Neuronal stem cell (in vitro differentiated cells): ENCODE results near the gene ABCA10.

ENCODE experiments used
- DNase-seq: peaks from one replicate; pipeline ENCODE4 v3.0.0-alpha.2; 2013; ENCODE audit warnings: low spot score
- H2AFZ ChIP-seq: one replicate; pipeline ENCODE4 v1.6.1; 2013; ENCODE audit warnings: mild to moderate bottlenecking, low read length, inconsistent platforms
- H2AK5ac ChIP-seq: 2 replicates; pipeline ENCODE4 v1.6.1; 2013; ENCODE audit warnings: low read depth, mild to moderate bottlenecking, inconsistent platforms, low read length, moderate library complexity, mixed read lengths
- H2BK120ac ChIP-seq: 2 replicates; pipeline ENCODE4 v1.6.1; 2013; ENCODE audit warnings: low read depth, mild to moderate bottlenecking, inconsistent platforms, low read length, moderate library complexity, mixed read lengths
- H2BK12ac ChIP-seq: one replicate; pipeline ENCODE4 v1.6.1; 2013; ENCODE audit warnings: low read length, inconsistent platforms
- H2BK15ac ChIP-seq: 2 replicates; pipeline ENCODE4 v1.6.1; 2013; ENCODE audit warnings: mild to moderate bottlenecking, low read length, inconsistent platforms, mixed read lengths
- H2BK5ac ChIP-seq: one replicate; pipeline ENCODE4 v1.6.1; 2013; ENCODE audit warnings: inconsistent platforms, mild to moderate bottlenecking, low read length, moderate library complexity
- H3K14ac ChIP-seq: one replicate; pipeline ENCODE4 v1.6.1; 2013; ENCODE audit warnings: low read length, inconsistent platforms
- H3K18ac ChIP-seq: 2 replicates; pipeline ENCODE4 v1.6.1; 2013; ENCODE audit warnings: low read length, inconsistent platforms
- H3K23ac ChIP-seq: 2 replicates; pipeline ENCODE4 v1.6.1; 2013; ENCODE audit warnings: low read depth, mild to moderate bottlenecking, mixed read lengths, low read length, inconsistent platforms; ENCODE audit not compliant: poor library complexity
- H3K27ac ChIP-seq: replicated peaks from 3 replicates; pipeline ENCODE4 v1.5.1; 2013; ENCODE audit warnings: low read length, inconsistent platforms
- H3K27me3 ChIP-seq, 3 experiments: 2 replicates each; pipeline ENCODE4 v1.6.1; 2013; ENCODE audit warnings: low read length in 3 of 3, mild to moderate bottlenecking in 2 of 3, inconsistent platforms in 1 of 3, low read depth in 1 of 3, mixed read lengths in 1 of 3, moderate library complexity in 1 of 3; ENCODE audit not compliant: control insufficient read depth in 3 of 3, insufficient read depth in 3 of 3
- H3K36me3 ChIP-seq, 2 donors: replicated peaks in 1 of 2; 2 replicates each; pipeline ENCODE4 v1.6.1; 2013; ENCODE audit warnings: low read length in 2 of 2; ENCODE audit not compliant: control insufficient read depth in 2 of 2, insufficient read depth in 2 of 2
- H3K4ac ChIP-seq: 2 replicates; pipeline ENCODE4 v1.6.1; 2013; ENCODE audit warnings: inconsistent platforms, mild to moderate bottlenecking, low read length, moderate library complexity
- H3K4me1 ChIP-seq, 2 donors: 1 replicate in 1 of 2; 2 replicates in 1 of 2; pipeline ENCODE4 v1.6.1; 2013; ENCODE audit warnings: low read length in 2 of 2, low read depth in 1 of 2; ENCODE audit not compliant: control insufficient read depth in 2 of 2, insufficient read depth in 1 of 2
- H3K4me2 ChIP-seq: one replicate; pipeline ENCODE4 v1.6.1; 2013; ENCODE audit warnings: mild to moderate bottlenecking, low read length, inconsistent platforms; ENCODE audit not compliant: insufficient read depth, poor library complexity, severe bottlenecking
- H3K4me3 ChIP-seq, 2 donors: 2 replicates each; pipeline ENCODE4 v1.5.1; 2013; ENCODE audit warnings: low read length in 2 of 2, mild to moderate bottlenecking in 2 of 2, inconsistent platforms in 1 of 2, moderate library complexity in 1 of 2
- H3K79me1 ChIP-seq: one replicate; pipeline ENCODE4 v1.6.1; 2013; ENCODE audit warnings: low read depth, mild to moderate bottlenecking, inconsistent platforms, low read length, moderate library complexity
- H3K9ac ChIP-seq: one replicate; pipeline ENCODE4 v1.6.1; 2013; ENCODE audit warnings: mild to moderate bottlenecking, low read depth, low read length, inconsistent platforms; ENCODE audit not compliant: poor library complexity
- H3K9me3 ChIP-seq, 2 donors: replicated peaks in 1 of 2; 2 replicates each; pipeline versions ENCODE3 to v1.6.1; 2013; ENCODE audit warnings: low read length in 2 of 2, mild to moderate bottlenecking in 2 of 2, inconsistent platforms in 1 of 2, low read depth in 1 of 2, mixed read lengths in 1 of 2, moderate library complexity in 1 of 2; ENCODE audit not compliant: control insufficient read depth in 2 of 2, insufficient read depth in 1 of 2
- H4K8ac ChIP-seq: one replicate; pipeline ENCODE4 v1.6.1; 2013; ENCODE audit warnings: low read depth, mild to moderate bottlenecking, inconsistent platforms, low read length, moderate library complexity
- H4K91ac ChIP-seq: one replicate; pipeline ENCODE4 v1.6.1; 2013; ENCODE audit warnings: low read length, low read depth, mild to moderate bottlenecking, inconsistent platforms; ENCODE audit not compliant: poor library complexity
- WGBS, 2 donors: extraction: QIAGEN DNeasy Blood & Tissue Kit; methylation state at CpG; one replicate each; pipeline ENCODE4 v1.1.7; 2013; ENCODE audit warnings: missing lambda C conversion rate in 2 of 2, mixed read lengths in 1 of 2; ENCODE audit not compliant: insufficient read length in 2 of 2, insufficient replicate concordance in 1 of 2; ENCODE audit errors: extremely low coverage in 2 of 2; 5-methylcytosine and 5-hydroxymethylcytosine counted together

Gene ABCA10

GRCh38 chr17:69254187-69254586 is 25.6 kb upstream of the ABCA10 start:
- Histone ChIP-seq H3K23ac (no peak overlapping the region), H2BK12ac (no peak overlapping the region), H3K4me3 (no peak overlapping the region), H4K91ac (no peak overlapping the region), H2BK120ac (no peak overlapping the region), H3K36me3 (peaks cover 0 to 53% of the 10 kb centered on the region in 2 donors), H4K8ac (no peak overlapping the region), H3K14ac (no peak overlapping the region), H2AFZ (no peak overlapping the region), H3K9ac (no peak overlapping the region), H2BK15ac (no peak overlapping the region), H3K9me3 (no peaks in the 10 kb centered on the region), H3K4me1 (no peaks in the 10 kb centered on the region), H3K27ac (no peak overlapping the region), H3K79me1 (no peaks in the 10 kb centered on the region), H3K18ac (no peak overlapping the region), H3K4me2 (no peak overlapping the region), H2BK5ac (no peak overlapping the region), H3K27me3 (no peaks in the 10 kb centered on the region), H2AK5ac (no peak overlapping the region), H3K4ac (no peak overlapping the region)
- no peak for DNase-seq
- no CpG with 5 or more reads among the region's 1 CpG for WGBS, 2 donors

GRCh38 chr17:69250641-69251040 is 22.0 kb upstream of the ABCA10 start:
- no peak overlapping the region for H3K4me2 ChIP-seq
- no CpG with 5 or more reads among the region's 4 CpGs for WGBS, 2 donors
- H3K36me3 ChIP-seq = peaks cover 0 to 62% of the 10 kb centered on the region in 2 donors
- no peak overlapping the region for H4K91ac ChIP-seq
- no peak overlapping the region for H2AFZ ChIP-seq
- no peak overlapping the region for H2BK15ac ChIP-seq
- no peak overlapping the region for H3K23ac ChIP-seq
- no peak overlapping the region for H3K27ac ChIP-seq
- no peak for DNase-seq
- H3K4ac ChIP-seq = no peak overlapping the region
- no peak overlapping the region for H2BK12ac ChIP-seq
- no peaks in the 10 kb centered on the region for H3K4me1 ChIP-seq
- no peak overlapping the region for H3K9ac ChIP-seq
- H3K18ac ChIP-seq = no peak overlapping the region
- H3K79me1 ChIP-seq = no peaks in the 10 kb centered on the region
- no peak overlapping the region for H3K4me3 ChIP-seq
- no peaks in the 10 kb centered on the region for H3K9me3 ChIP-seq
- H2BK5ac ChIP-seq = no peak overlapping the region
- H4K8ac ChIP-seq = no peak overlapping the region
- H2BK120ac ChIP-seq = no peak overlapping the region
- H3K14ac ChIP-seq = no peak overlapping the region
- H3K27me3 ChIP-seq = no peaks in the 10 kb centered on the region
- no peak overlapping the region for H2AK5ac ChIP-seq

GRCh38 chr17:69246726-69247375 is 18.2 kb upstream of the ABCA10 start:
- no peak overlapping the region for H2AK5ac ChIP-seq
- H3K4me1 ChIP-seq = no peaks in the 10 kb centered on the region
- no peak overlapping the region for H4K91ac ChIP-seq
- WGBS, 2 donors = no CpG with 5 or more reads among the region's 4 CpGs
- H3K14ac ChIP-seq = no peak overlapping the region
- no peak overlapping the region for H3K4me3 ChIP-seq
- no peak overlapping the region for H3K4ac ChIP-seq
- H2AFZ ChIP-seq = no peak overlapping the region
- H3K36me3 ChIP-seq = peaks cover 0 to 28% of the 10 kb centered on the region in 2 donors
- H3K23ac ChIP-seq = no peak overlapping the region
- H3K27me3 ChIP-seq = no peaks in the 10 kb centered on the region
- no peak overlapping the region for H2BK12ac ChIP-seq
- H2BK5ac ChIP-seq = no peak overlapping the region
- DNase-seq = peak; percentile 31
- no peaks in the 10 kb centered on the region for H3K9me3 ChIP-seq
- no peak overlapping the region for H3K4me2 ChIP-seq
- H3K27ac ChIP-seq = no peak overlapping the region
- no peak overlapping the region for H4K8ac ChIP-seq
- H3K9ac ChIP-seq = no peak overlapping the region
- H3K79me1 ChIP-seq = no peaks in the 10 kb centered on the region
- H3K18ac ChIP-seq = no peak overlapping the region
- no peak overlapping the region for H2BK120ac ChIP-seq
- no peak overlapping the region for H2BK15ac ChIP-seq

GRCh38 chr17:69246202-69246601 is 17.6 kb upstream of the ABCA10 start:
- peaks cover 0 to 24% of the 10 kb centered on the region in 2 donors for H3K36me3 ChIP-seq
- H3K27me3 ChIP-seq = no peaks in the 10 kb centered on the region
- H2AK5ac ChIP-seq = no peak overlapping the region
- no peak overlapping the region for H2BK5ac ChIP-seq
- no peak for DNase-seq
- no peak overlapping the region for H2AFZ ChIP-seq
- H3K4ac ChIP-seq = no peak overlapping the region
- H3K23ac ChIP-seq = no peak overlapping the region
- no peak overlapping the region for H3K18ac ChIP-seq
- no peak overlapping the region for H3K4me2 ChIP-seq
- no peaks in the 10 kb centered on the region for H3K4me1 ChIP-seq
- H3K14ac ChIP-seq = no peak overlapping the region
- no CpG with 5 or more reads among the region's 1 CpG for WGBS, 2 donors
- no peak overlapping the region for H3K4me3 ChIP-seq
- no peaks in the 10 kb centered on the region for H3K9me3 ChIP-seq
- H2BK15ac ChIP-seq = no peak overlapping the region
- H3K9ac ChIP-seq = no peak overlapping the region
- H3K27ac ChIP-seq = no peak overlapping the region
- no peak overlapping the region for H4K91ac ChIP-seq
- no peaks in the 10 kb centered on the region for H3K79me1 ChIP-seq
- no peak overlapping the region for H2BK12ac ChIP-seq
- H4K8ac ChIP-seq = no peak overlapping the region
- no peak overlapping the region for H2BK120ac ChIP-seq
